Panc1 (cell line): Measurements from ENCODE around the gene NPM3. TPM values are rescaled to one million over a fixed set of nuclear protein-coding genes. Genes with fewer than 3 reads are reported as not detected.

Experiments
- ATAC-seq: fragments of 200-7000 bp; cut with Tn5 transposase; 2 replicates; pipeline ENCODE4 v1.9.1; 2020; ENCODE audit warnings: mild to moderate bottlenecking, moderate library complexity
- BruUV-seq: library from RNA; stranded (reverse); fragments of 400-500 nt; replicated peaks from 2 replicates; lab custom pipeline; 2021; lab: Mats Ljungman, UMichigan
- CTCF ChIA-PET: fragments of 300-600 bp; sonication (Branson Sonifier 250); formaldehyde crosslinking; loops from one replicate; lab custom pipeline; 2022; ENCODE audit warnings: antibody characterized with exemption; lab: Charles Lee
- POLR2A ChIA-PET: fragments of 300-600 bp; sonication (Branson Sonifier 250); formaldehyde crosslinking; loops from one replicate; lab custom pipeline; 2022; ENCODE audit warnings: antibody characterized with exemption; lab: Charles Lee
- DNase-seq: peaks from one replicate; pipeline ENCODE4 v3.0.0-alpha.2; 2010; ENCODE audit warnings: low read depth, low spot score
- H3K27ac ChIP-seq: 2 replicates; pipeline ENCODE4 v1.5.1; 2011; ENCODE audit warnings: mild to moderate bottlenecking, low read length, inconsistent platforms
- H3K27me3 ChIP-seq: fragments of 200-500 bp; sonication (Bioruptor generic); 2 replicates; pipeline ENCODE4 v1.6.0; 2014; ENCODE audit warnings: low read length, inconsistent platforms; ENCODE audit not compliant: control insufficient read depth, insufficient read depth
- H3K36me3 ChIP-seq: fragments of 200-500 bp; sonication (Bioruptor generic); 2 replicates; pipeline ENCODE4 v1.5.1; 2014; ENCODE audit warnings: inconsistent platforms, mild to moderate bottlenecking, low read length, moderate library complexity; ENCODE audit not compliant: control insufficient read depth, insufficient read depth
- H3K4me1 ChIP-seq: 2 replicates; pipeline ENCODE4 v1.5.1; 2011; ENCODE audit warnings: inconsistent platforms, mild to moderate bottlenecking, low read length, moderate library complexity; ENCODE audit not compliant: control insufficient read depth, insufficient read depth
- H3K4me3 ChIP-seq, 2 experiments: 2 replicates each; pipeline ENCODE4 v1.5.1; 2011 to 2012; ENCODE audit warnings: low read depth in 2 of 2, low read length in 2 of 2, mild to moderate bottlenecking in 2 of 2, inconsistent platforms in 1 of 2, moderate library complexity in 1 of 2
- H3K9me3 ChIP-seq: fragments of 200-500 bp; sonication (Bioruptor generic); 2 replicates; pipeline ENCODE4 v1.5.1; 2014; ENCODE audit warnings: low read depth, mild to moderate bottlenecking, inconsistent platforms, low read length, moderate library complexity; ENCODE audit not compliant: control insufficient read depth, insufficient read depth
- POLR2AphosphoS5 ChIP-seq: IDR thresholded peaks from 2 replicates; pipeline ENCODE4 v1.6.1; 2012; ENCODE audit warnings: mild to moderate bottlenecking, low read depth, low read length, moderate library complexity
- REST ChIP-seq, 2 experiments: IDR thresholded peaks; 2 replicates each; pipeline ENCODE4 v1.6.1; 2011 to 2012; ENCODE audit warnings: low read depth in 2 of 2, control low read depth in 1 of 2, low read length in 1 of 2, mild to moderate bottlenecking in 1 of 2, moderate library complexity in 1 of 2; ENCODE audit not compliant: insufficient read depth in 1 of 2
- SIN3A ChIP-seq: IDR thresholded peaks from 2 replicates; pipeline ENCODE4 v1.6.1; 2012; ENCODE audit warnings: low read depth, mild to moderate bottlenecking, low read length, moderate library complexity, borderline replicate concordance; ENCODE audit not compliant: insufficient read depth
- in situ Hi-C: cut with HindIII; loops from 2 replicates; pipeline ENCODE4 v1.10.0; 2016; ENCODE audit warnings: low sequenced_read_pairs, low pct_unique_long_range_greater_than_20kb
- intact Hi-C: fragments of 100-400 bp; cut with micrococcal nuclease; formaldehyde crosslinking; loops from one replicate; pipeline ENCODE4 v1.10.0; 2022; ENCODE audit not compliant: unreplicated experiment
- total RNA-seq: library from RNA; stranded (reverse); gene quantifications from one replicate; pipeline ENCODE4 v1.2.1, GENCODE V29; 2021; ENCODE audit not compliant: unreplicated experiment
- TF ChIP-seq, protein P1 (sequence below): fragments of 450-650 bp; IDR thresholded peaks from 2 replicates; pipeline ENCODE4 v1.5.1; 2017; ENCODE audit warnings: mild to moderate bottlenecking

The NPM3 gene
- total RNA-seq, 1 experiment from 2014 or later, result 109 TPM

DNA sequence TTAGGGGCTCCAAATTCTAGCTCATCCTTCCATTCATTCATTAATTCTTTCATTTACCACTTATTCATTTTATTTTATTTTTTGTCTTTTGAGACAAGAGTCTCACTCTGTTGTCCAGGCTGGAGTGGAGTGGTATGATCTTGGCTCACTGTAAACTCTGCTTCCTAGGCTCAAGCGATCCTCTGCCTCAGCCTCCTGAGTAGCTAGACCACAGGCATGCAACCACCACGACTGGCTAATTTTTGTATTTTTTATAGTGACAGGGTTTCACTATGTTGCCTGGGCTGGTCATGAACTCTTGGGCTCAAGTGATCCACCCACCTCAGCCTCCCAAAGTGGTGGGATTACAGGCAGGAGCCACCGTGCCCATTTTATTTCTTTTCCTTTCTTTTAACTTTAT is 39.0 kb downstream of the NPM3 start:
- no peak overlapping the region for H3K4me3 ChIP-seq
- H3K4me1 ChIP-seq, result no peaks in the 10 kb centered on the region
- POLR2A ChIA-PET, result no interaction called here
- CTCF ChIA-PET, result no interaction called here
- H3K36me3 ChIP-seq, result no peaks in the 10 kb centered on the region
- in situ Hi-C loops (no loop called here), intact Hi-C loops (no loop called here)
- no TSS peak for BruUV-seq
- no peak for DNase-seq
- TF ChIP-seq SIN3A (no peak), REST (IDR thresholded peaks at IDR 0.05; ENCODE audit: insufficient read depth in 1 of 2, low read depth in 2 of 2, low read length in 1 of 2) (no peak), POLR2AphosphoS5 (no peak)
- TF ChIP-seq, protein P1, sequence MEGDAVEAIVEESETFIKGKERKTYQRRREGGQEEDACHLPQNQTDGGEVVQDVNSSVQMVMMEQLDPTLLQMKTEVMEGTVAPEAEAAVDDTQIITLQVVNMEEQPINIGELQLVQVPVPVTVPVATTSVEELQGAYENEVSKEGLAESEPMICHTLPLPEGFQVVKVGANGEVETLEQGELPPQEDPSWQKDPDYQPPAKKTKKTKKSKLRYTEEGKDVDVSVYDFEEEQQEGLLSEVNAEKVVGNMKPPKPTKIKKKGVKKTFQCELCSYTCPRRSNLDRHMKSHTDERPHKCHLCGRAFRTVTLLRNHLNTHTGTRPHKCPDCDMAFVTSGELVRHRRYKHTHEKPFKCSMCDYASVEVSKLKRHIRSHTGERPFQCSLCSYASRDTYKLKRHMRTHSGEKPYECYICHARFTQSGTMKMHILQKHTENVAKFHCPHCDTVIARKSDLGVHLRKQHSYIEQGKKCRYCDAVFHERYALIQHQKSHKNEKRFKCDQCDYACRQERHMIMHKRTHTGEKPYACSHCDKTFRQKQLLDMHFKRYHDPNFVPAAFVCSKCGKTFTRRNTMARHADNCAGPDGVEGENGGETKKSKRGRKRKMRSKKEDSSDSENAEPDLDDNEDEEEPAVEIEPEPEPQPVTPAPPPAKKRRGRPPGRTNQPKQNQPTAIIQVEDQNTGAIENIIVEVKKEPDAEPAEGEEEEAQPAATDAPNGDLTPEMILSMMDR, result no peak
- H3K27ac ChIP-seq, result no peak overlapping the region
- H3K9me3 ChIP-seq, result no peaks in the 10 kb centered on the region
- no peaks in the 10 kb centered on the region for H3K27me3 ChIP-seq
- no peak for ATAC-seq

- H3K9me3 ChIP-seq, result no peaks in the 10 kb centered on the region
- H3K27me3 ChIP-seq, result no peaks in the 10 kb centered on the region
- no TSS peak for BruUV-seq
- DNase-seq, result no peak
- no peak for ATAC-seq
- POLR2A ChIA-PET, result interaction anchor here (0.6 kb wide), 1 partner anchor 41 kb away, joined by 6 read pairs; no protein-coding TSS in a partner anchor
- no peak overlapping the region for H3K4me3 ChIP-seq
- CTCF ChIA-PET, result no interaction called here
- TF ChIP-seq REST (IDR thresholded peaks at IDR 0.05; ENCODE audit: insufficient read depth in 1 of 2, low read depth in 2 of 2, low read length in 1 of 2) (no peak), POLR2AphosphoS5 (no peak), SIN3A (no peak)
- TF ChIP-seq, protein P1, result no peak
- in situ Hi-C loops, result no loop called here
- intact Hi-C loops, result no loop called here
- no peaks in the 10 kb centered on the region for H3K4me1 ChIP-seq
- H3K36me3 ChIP-seq, result no peaks in the 10 kb centered on the region
- no peak overlapping the region for H3K27ac ChIP-seq
Measured at GRCh38 chr10:101741938-101742337, 41.3 kb downstream of the NPM3 start.
